PC-3 (cell line): Measurements from ENCODE around the gene YBX2.

ENCODE experiments used
- EZH2 ChIP-seq: fragments of 300-600 bp; sonication (generic); IDR thresholded peaks from one replicate; pipeline ENCODE4 v1.6.1; 2017; ENCODE audit warnings: antibody characterized with exemption, mild to moderate bottlenecking, low read length; ENCODE audit not compliant: unreplicated experiment
- EZH2phosphoT487 ChIP-seq: fragments of 300-600 bp; sonication (generic); IDR thresholded peaks from 2 replicates; pipeline ENCODE4 v1.6.1; 2018; ENCODE audit warnings: mild to moderate bottlenecking, antibody characterized with exemption, low read length, borderline replicate concordance
- TF ChIP-seq, protein P1 (sequence below): fragments of 300-600 bp; sonication (generic); conservative IDR thresholded peaks from 2 replicates; pipeline ENCODE4 v1.5.1; 2017; ENCODE audit warnings: antibody characterized with exemption, low read depth, mild to moderate bottlenecking, low read length

DNA sequence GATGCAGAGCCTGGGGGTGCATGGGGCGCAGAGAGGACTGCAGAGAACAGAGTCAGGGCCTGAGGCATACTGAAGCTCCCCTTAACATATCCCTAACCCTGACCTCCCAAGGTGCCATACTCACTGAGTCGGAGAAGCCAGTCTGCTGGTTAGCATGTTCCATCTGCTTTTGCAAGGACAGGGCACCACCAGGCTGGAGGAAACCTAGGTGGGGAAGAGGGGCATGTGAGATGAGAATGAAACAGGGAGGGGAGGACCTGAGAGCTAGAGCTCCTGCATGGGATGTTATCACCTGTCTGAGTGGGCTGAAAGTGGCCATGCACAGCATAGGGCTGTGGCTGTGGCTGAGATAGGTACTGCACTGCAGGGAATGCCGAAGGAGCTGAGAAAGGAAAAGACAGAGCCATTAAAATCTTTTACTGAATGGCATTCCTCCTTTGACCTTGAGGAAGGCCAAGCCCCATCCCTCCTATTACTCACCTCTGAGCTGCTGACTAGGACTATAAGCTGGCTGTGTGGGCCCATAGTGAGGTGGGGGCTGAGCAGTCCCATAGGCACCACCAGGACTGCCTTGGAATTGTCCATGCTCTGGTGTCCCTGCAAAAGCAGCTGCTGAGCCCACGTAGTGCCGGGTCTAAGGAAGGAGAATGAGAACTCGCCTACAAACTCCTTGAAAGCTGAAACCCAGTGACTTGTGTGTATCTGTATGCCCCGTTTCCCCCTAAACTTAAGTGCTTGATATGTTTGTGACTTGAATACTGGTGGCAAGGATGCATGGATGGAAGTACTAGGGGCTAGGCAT is 18.9 kb upstream of the YBX2 start:
- TF ChIP-seq, protein P1, sequence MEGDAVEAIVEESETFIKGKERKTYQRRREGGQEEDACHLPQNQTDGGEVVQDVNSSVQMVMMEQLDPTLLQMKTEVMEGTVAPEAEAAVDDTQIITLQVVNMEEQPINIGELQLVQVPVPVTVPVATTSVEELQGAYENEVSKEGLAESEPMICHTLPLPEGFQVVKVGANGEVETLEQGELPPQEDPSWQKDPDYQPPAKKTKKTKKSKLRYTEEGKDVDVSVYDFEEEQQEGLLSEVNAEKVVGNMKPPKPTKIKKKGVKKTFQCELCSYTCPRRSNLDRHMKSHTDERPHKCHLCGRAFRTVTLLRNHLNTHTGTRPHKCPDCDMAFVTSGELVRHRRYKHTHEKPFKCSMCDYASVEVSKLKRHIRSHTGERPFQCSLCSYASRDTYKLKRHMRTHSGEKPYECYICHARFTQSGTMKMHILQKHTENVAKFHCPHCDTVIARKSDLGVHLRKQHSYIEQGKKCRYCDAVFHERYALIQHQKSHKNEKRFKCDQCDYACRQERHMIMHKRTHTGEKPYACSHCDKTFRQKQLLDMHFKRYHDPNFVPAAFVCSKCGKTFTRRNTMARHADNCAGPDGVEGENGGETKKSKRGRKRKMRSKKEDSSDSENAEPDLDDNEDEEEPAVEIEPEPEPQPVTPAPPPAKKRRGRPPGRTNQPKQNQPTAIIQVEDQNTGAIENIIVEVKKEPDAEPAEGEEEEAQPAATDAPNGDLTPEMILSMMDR: no peak
- TF ChIP-seq EZH2phosphoT487: no peak
- no peak for TF ChIP-seq EZH2
